K562 (cell line): ENCODE results near the gene CCR5AS.

Experiments
- CBFB ChIP-seq: sonication (generic); formaldehyde crosslinking; IDR thresholded peaks from 2 replicates; pipeline ENCODE4 v1.4.0; 2020; ENCODE audit warnings: mild to moderate bottlenecking, missing genetic modification reagents
- ELF4 ChIP-seq: fragments of 450-650 bp; formaldehyde crosslinking; IDR thresholded peaks from 2 replicates; pipeline ENCODE4 v1.4.0; 2022; ENCODE audit warnings: missing genetic modification characterization
- HMGN3 ChIP-seq: IDR thresholded peaks from 2 replicates; pipeline ENCODE4 v1.6.1; 2011; ENCODE audit warnings: borderline replicate concordance, low read depth, mild to moderate bottlenecking, mixed read lengths, low read length; ENCODE audit not compliant: insufficient read length; ENCODE audit errors: extremely low read depth
- HSF4 ChIP-seq: fragments of 250-450 bp; sonication (Bioruptor Pico); IDR thresholded peaks from 2 replicates; pipeline ENCODE4 v2.1.2; 2022; ENCODE audit warnings: mild to moderate bottlenecking, moderate library complexity, borderline replicate concordance
- KLF10 ChIP-seq: fragments of 250-450 bp; sonication (Bioruptor Pico); IDR thresholded peaks from 2 replicates; pipeline ENCODE4 v1.6.1; 2021; ENCODE audit warnings: matching md5 sums
- KLF16 ChIP-seq: IDR thresholded peaks from 2 replicates; pipeline ENCODE4 v1.6.1; 2016; ENCODE audit warnings: antibody characterized with exemption
- LEF1 ChIP-seq: fragments of 450-650 bp; IDR thresholded peaks from 2 replicates; pipeline ENCODE4 v1.6.1; 2016; ENCODE audit warnings: mild to moderate bottlenecking
- MYNN ChIP-seq, 2 experiments: sonication (generic); formaldehyde crosslinking in 1 of 2; IDR thresholded peaks; 2 replicates each; pipeline versions ENCODE4 v1.5.0 to v1.6.1; 2016 to 2020; ENCODE audit warnings: antibody characterized with exemption in 1 of 2, missing genetic modification reagents in 1 of 2
- NCOR1 ChIP-seq: fragments of 450-650 bp; IDR thresholded peaks from 2 replicates; pipeline ENCODE4 v1.6.1; 2016; ENCODE audit warnings: mild to moderate bottlenecking, moderate library complexity
- NFIC ChIP-seq: fragments of 450-650 bp; IDR thresholded peaks from 2 replicates; pipeline ENCODE4 v1.6.1; 2017; ENCODE audit warnings: mild to moderate bottlenecking, inconsistent platforms
- PKNOX1 ChIP-seq: fragments of 450-650 bp; IDR thresholded peaks from 2 replicates; pipeline ENCODE4 v1.6.1; 2016
- PML ChIP-seq: IDR thresholded peaks from 2 replicates; pipeline ENCODE4 v1.6.1; 2012; ENCODE audit warnings: low read length, inconsistent platforms
- RBFOX2 ChIP-seq: fragments of 200-400 bp; formaldehyde crosslinking; IDR thresholded peaks from 2 replicates; pipeline ENCODE4 v1.6.1; 2017; ENCODE audit warnings: low read depth, mild to moderate bottlenecking, low read length, moderate library complexity
- STAT5A ChIP-seq: IDR thresholded peaks from 2 replicates; pipeline ENCODE4 v1.6.1; 2012; ENCODE audit warnings: low read length, inconsistent platforms, borderline replicate concordance
- TCF7 ChIP-seq: sonication (generic); IDR thresholded peaks from 2 replicates; pipeline ENCODE4 v1.6.1; 2016; ENCODE audit warnings: antibody characterized with exemption, borderline replicate concordance
- TFE3 ChIP-seq: fragments of 450-650 bp; formaldehyde crosslinking; IDR thresholded peaks from 2 replicates; pipeline ENCODE4 v1.4.0; 2020; ENCODE audit warnings: mild to moderate bottlenecking, mixed read lengths
- TOE1 ChIP-seq, 2 experiments: fragments of 450-650 bp in 1 of 2; sonication (generic) in 1 of 2; formaldehyde crosslinking in 1 of 2; IDR thresholded peaks; 2 replicates each; pipeline versions ENCODE4 v1.7.1 to v1.8.0; 2016 to 2022; ENCODE audit warnings: borderline replicate concordance in 2 of 2, mild to moderate bottlenecking in 2 of 2, antibody characterized with exemption in 1 of 2, inconsistent platforms in 1 of 2, low read depth in 1 of 2, missing genetic modification reagents in 1 of 2, moderate library complexity in 1 of 2
- ZNF395 ChIP-seq: fragments of 200-800 bp; sonication (Bioruptor generic); IDR thresholded peaks from 2 replicates; pipeline ENCODE4 v1.6.1; 2017; ENCODE audit warnings: missing genetic modification characterization, missing compliant biosample characterization
- ZNF740 ChIP-seq, 3 experiments: fragments of 200-800 bp in 1 of 3; sonication (Bioruptor generic) in 1 of 3; sonication (generic) in 1 of 3; formaldehyde crosslinking in 1 of 3; IDR thresholded peaks; 2 replicates each; pipeline versions ENCODE4 v1.6.1 to v1.8.0; 2016 to 2022; ENCODE audit warnings: mild to moderate bottlenecking in 2 of 3, missing compliant biosample characterization in 2 of 3, missing genetic modification characterization in 2 of 3, missing genetic modification reagents in 1 of 3

The CCR5AS gene

GRCh38 chr3:46406788-46407611 lies at the start of gene CCR5AS, which contains the start of gene CCRL2 (continued):
- TF ChIP-seq MYNN (IDR thresholded peaks at IDR 0.05) (0 out of 2 replicates have a peak, but pooled peaks have one; percentile 42), MYNN (CRISPR knock-in tag; IDR thresholded peaks at IDR 0.05) (no peak), PML (peak; percentile 91), ELF4 (CRISPR knock-in tag) (peak; percentile 83; the same call in 1 of the 2 replicates), RBFOX2 (peak; percentile 64), LEF1 (peak; percentile 98), HSF4 (CRISPR knock-in tag) (no peak; the same call in 1 of the 2 replicates), ZNF740 (CRISPR knock-in tag; IDR thresholded peaks at IDR 0.05) (no peak), ZNF740 (tag; IDR thresholded peaks at IDR 0.05) (peak in 1 of 2 experiments; percentile 37; a peak in 1 of 4 replicates), TFE3 (peak; percentile 9; the same call in 1 of the 2 replicates), KLF10 (no peak), STAT5A (peak; percentile 86), KLF16 (peak; percentile 85), NCOR1 (peak; percentile 95), TCF7 (peak; percentile 89; the same call in 1 of the 2 replicates), TOE1 (IDR thresholded peaks at IDR 0.05; ENCODE audit: borderline replicate concordance) (peak; percentile 86), TOE1 (CRISPR knock-in tag; IDR thresholded peaks at IDR 0.05; ENCODE audit: borderline replicate concordance, low read depth) (no peak), NFIC (peak; percentile 88), CBFB (peak; percentile 73; the same call in 1 of the 2 replicates), HMGN3 (peak; percentile 20), PKNOX1 (peak; percentile 92), ZNF395 (CRISPR knock-in tag) (peak; percentile 81; the same call in 1 of the 2 replicates)
